A673 (cell line): Measurements from ENCODE around the gene TSC2. TPM values are rescaled to one million over a fixed set of nuclear protein-coding genes. Genes with fewer than 3 reads are reported as not detected.
"Not testable (repeated sequence)": the region's sequence is repeated elsewhere in the genome, so short reads cannot be mapped to it uniquely, and the experiment has no call there.

Experiments
- BruUV-seq: library from RNA; stranded (reverse); fragments of 400-500 nt; replicated peaks from 2 replicates; lab custom pipeline; 2021; lab: Mats Ljungman, UMichigan
- CTCF ChIA-PET: fragments of 300-600 bp; sonication (Branson Sonifier 250); formaldehyde crosslinking; loops from one replicate; lab custom pipeline; 2022; ENCODE audit warnings: antibody characterized with exemption; lab: Charles Lee
- POLR2A ChIA-PET: fragments of 300-600 bp; sonication (Branson Sonifier 250); formaldehyde crosslinking; loops from one replicate; lab custom pipeline; 2022; ENCODE audit warnings: antibody characterized with exemption; ENCODE audit not compliant: low non-redundant PET; lab: Charles Lee
- DNase-seq: peaks from one replicate; pipeline ENCODE4 v3.0.0-alpha.2; 2015; ENCODE audit warnings: low spot score
- H3K27ac ChIP-seq: fragments of 200-600 bp; sonication (generic); 2 replicates; pipeline ENCODE4 v1.5.1; 2016; ENCODE audit warnings: mixed run types, low read depth, mild to moderate bottlenecking, mixed read lengths, antibody characterized with exemption, low read length; ENCODE audit not compliant: poor library complexity, severe bottlenecking
- H3K27me3 ChIP-seq: fragments of 200-600 bp; sonication (generic); replicated peaks from 2 replicates; pipeline ENCODE4 v1.6.1; 2017; ENCODE audit warnings: mixed run types, low read depth, mild to moderate bottlenecking, mixed read lengths, antibody characterized with exemption, low read length; ENCODE audit not compliant: insufficient read depth, poor library complexity
- H3K36me3 ChIP-seq: fragments of 200-600 bp; sonication (generic); 2 replicates; pipeline ENCODE4 v1.6.1; 2016; ENCODE audit warnings: mixed run types, mild to moderate bottlenecking, mixed read lengths, antibody characterized with exemption, low read length; ENCODE audit not compliant: insufficient read depth, poor library complexity, severe bottlenecking
- H3K4me1 ChIP-seq: fragments of 200-600 bp; sonication (generic); 2 replicates; pipeline ENCODE4 v1.6.1; 2017; ENCODE audit warnings: mixed run types, mild to moderate bottlenecking, mixed read lengths, antibody characterized with exemption, low read length; ENCODE audit not compliant: insufficient read depth, poor library complexity, severe bottlenecking
- H3K4me3 ChIP-seq: fragments of 200-600 bp; sonication (generic); 2 replicates; pipeline ENCODE4 v1.5.1; 2016; ENCODE audit warnings: low read depth, mixed run types, mild to moderate bottlenecking, mixed read lengths, low read length; ENCODE audit not compliant: poor library complexity, severe bottlenecking
- H3K9me3 ChIP-seq: fragments of 200-600 bp; sonication (generic); 2 replicates; pipeline ENCODE4 v1.6.1; 2016; ENCODE audit warnings: mixed run types, low read depth, mild to moderate bottlenecking, mixed read lengths, antibody characterized with exemption, low read length; ENCODE audit not compliant: poor library complexity, severe bottlenecking
- CTCF ChIP-seq: fragments of 300-800, 200-600 bp; sonication (generic); conservative IDR thresholded peaks from 2 replicates; pipeline ENCODE4 v1.5.1; 2017; ENCODE audit warnings: low read depth, mild to moderate bottlenecking, antibody characterized with exemption, low read length, moderate library complexity, mixed read lengths
- EZH2 ChIP-seq: fragments of 200-600 bp; sonication (generic); IDR thresholded peaks from 2 replicates; pipeline ENCODE4 v1.6.1; 2017; ENCODE audit warnings: borderline replicate concordance, low read depth, mild to moderate bottlenecking, mixed read lengths, antibody characterized with exemption, low read length; ENCODE audit not compliant: poor library complexity, severe bottlenecking
- intact Hi-C: fragments of 100-400 bp; cut with micrococcal nuclease; formaldehyde crosslinking; loops from one replicate; pipeline ENCODE4 v1.10.0; 2022; ENCODE audit not compliant: unreplicated experiment
- total RNA-seq: library from RNA; stranded (reverse); gene quantifications from 2 replicates; pipeline ENCODE4 v1.2.3, GENCODE V29; 2021

The TSC2 gene
- total RNA-seq, 1 experiment from 2014 or later = 125 TPM

- Histone ChIP-seq H3K36me3 (peaks cover 45% of the 10 kb centered on the region), H3K4me1 (no peaks in the 10 kb centered on the region), H3K27me3 (no peaks in the 10 kb centered on the region), H3K4me3 (no peak overlapping the region), H3K27ac (no peak overlapping the region), H3K9me3 (no peaks in the 10 kb centered on the region)
- intact Hi-C loops = no loop called here
- CTCF ChIA-PET = no interaction called here
- DNase-seq = no peak
- no peak for TF ChIP-seq CTCF
- no peak for TF ChIP-seq EZH2
- BruUV-seq = no TSS peak
- POLR2A ChIA-PET = no interaction called here
Measured at GRCh38 chr16:2095918-2096582, 48.3 kb downstream of the TSC2 start.

GRCh38 chr16:2096853-2097595 is 49.2 kb downstream of the TSC2 start:
- intact Hi-C loops = no loop called here
- no peaks in the 10 kb centered on the region for H3K27me3 ChIP-seq
- CTCF ChIA-PET = no interaction called here
- POLR2A ChIA-PET = no interaction called here
- BruUV-seq = no TSS peak
- TF ChIP-seq CTCF = no peak
- TF ChIP-seq EZH2 = no peak
- DNase-seq = no peak
- no peaks in the 10 kb centered on the region for H3K9me3 ChIP-seq
- peaks cover 41% of the 10 kb centered on the region for H3K36me3 ChIP-seq
- H3K4me3 ChIP-seq = no peak overlapping the region
- H3K4me1 ChIP-seq = no peaks in the 10 kb centered on the region
- no peak overlapping the region for H3K27ac ChIP-seq

- not testable (repeated sequence) for H3K4me1 ChIP-seq, DNase-seq
Measured at GRCh38 chr16:2097689-2098088, 49.9 kb downstream of the TSC2 start.

DNA sequence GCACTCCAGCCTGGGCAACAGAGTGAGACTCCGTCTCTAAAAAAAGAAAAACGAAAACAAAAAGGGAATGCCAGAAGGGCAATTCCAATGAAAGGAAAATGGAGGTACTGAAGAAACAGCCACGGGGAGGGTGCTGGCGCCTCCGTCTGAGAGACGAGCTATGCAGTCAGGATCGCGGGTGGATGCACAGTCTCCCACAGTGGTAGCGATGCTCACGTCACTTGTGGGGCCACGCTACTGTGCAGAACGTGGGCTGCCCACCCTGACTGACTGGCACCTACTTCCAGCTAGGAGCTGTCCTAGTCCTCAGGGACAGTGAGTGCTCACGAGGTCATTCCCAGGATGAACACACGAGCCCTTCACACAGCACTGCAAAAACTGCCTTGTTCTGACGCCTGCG is 53.8 kb downstream of the TSC2 start:
- H3K4me3 ChIP-seq, H3K36me3 ChIP-seq, BruUV-seq, H3K4me1 ChIP-seq, H3K27ac ChIP-seq, DNase-seq, H3K27me3 ChIP-seq, H3K9me3 ChIP-seq, intact Hi-C loops, CTCF ChIA-PET, POLR2A ChIA-PET: not testable (repeated sequence)

More at GRCh38 chr16:2097689-2098088, 49.9 kb downstream of the TSC2 start:
- H3K27ac ChIP-seq, CTCF ChIA-PET, intact Hi-C loops, H3K27me3 ChIP-seq, H3K4me3 ChIP-seq, H3K9me3 ChIP-seq, BruUV-seq, POLR2A ChIA-PET: not testable (repeated sequence)
- peaks cover 37% of the 10 kb centered on the region for H3K36me3 ChIP-seq
